ENCODE data around the gene CCNI2.

The CCNI2 gene

DNA sequence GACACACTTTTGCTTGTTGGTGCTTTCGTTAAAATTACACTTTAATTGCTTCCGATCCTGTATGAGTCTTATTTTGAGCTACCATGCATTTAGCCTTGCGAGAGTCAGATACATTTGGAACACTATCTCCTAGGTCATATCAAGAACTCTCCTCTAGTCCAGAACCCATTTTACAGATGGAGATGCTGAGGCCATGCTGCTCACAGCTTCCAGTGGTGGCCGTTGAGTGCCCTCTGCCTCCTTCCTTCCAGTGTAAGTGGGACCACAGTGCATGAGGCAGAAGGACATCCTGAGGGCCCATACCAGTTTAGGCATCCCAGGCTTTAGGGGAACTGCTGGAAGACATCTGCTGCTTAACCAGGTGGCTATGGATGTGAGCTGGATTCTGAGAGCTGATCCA lies 6.9 kb downstream of the CCNI2 start:
- DNase-seq (ENCODE audit: low spot score), result no peak
- in situ Hi-C loops (cut with MboI; ENCODE audit: low pct_unique_long_range_greater_than_20kb, low sequenced_read_pairs, unreplicated experiment), result no loop called here
- TF ChIP-seq, protein P1, sequence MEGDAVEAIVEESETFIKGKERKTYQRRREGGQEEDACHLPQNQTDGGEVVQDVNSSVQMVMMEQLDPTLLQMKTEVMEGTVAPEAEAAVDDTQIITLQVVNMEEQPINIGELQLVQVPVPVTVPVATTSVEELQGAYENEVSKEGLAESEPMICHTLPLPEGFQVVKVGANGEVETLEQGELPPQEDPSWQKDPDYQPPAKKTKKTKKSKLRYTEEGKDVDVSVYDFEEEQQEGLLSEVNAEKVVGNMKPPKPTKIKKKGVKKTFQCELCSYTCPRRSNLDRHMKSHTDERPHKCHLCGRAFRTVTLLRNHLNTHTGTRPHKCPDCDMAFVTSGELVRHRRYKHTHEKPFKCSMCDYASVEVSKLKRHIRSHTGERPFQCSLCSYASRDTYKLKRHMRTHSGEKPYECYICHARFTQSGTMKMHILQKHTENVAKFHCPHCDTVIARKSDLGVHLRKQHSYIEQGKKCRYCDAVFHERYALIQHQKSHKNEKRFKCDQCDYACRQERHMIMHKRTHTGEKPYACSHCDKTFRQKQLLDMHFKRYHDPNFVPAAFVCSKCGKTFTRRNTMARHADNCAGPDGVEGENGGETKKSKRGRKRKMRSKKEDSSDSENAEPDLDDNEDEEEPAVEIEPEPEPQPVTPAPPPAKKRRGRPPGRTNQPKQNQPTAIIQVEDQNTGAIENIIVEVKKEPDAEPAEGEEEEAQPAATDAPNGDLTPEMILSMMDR (IDR thresholded peaks at IDR 0.05; ENCODE audit: extremely low read depth, insufficient read depth, missing control alignments), result no peak

DNA sequence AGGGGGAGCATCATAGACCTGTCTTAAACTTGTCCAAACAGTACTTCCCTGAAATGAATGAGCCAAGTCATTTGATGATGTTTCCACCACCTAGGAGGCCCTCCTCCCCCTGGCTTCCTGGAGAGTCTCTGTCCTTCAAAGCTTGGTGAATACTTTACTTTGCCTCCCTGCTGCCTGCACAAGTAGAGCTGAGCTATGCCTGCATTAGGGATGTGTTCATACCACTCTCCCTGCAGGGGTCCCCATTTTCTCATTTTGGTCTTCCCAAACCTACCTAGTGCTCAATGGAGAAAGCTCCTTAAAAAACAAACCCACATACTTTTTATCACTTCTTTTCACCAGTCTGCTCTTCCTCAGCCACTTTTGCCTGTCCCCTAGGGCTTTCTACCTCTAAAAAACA lies 7.7 kb downstream of the CCNI2 start:
- DNase-seq (ENCODE audit: low spot score), result no peak
- TF ChIP-seq, protein P1 (IDR thresholded peaks at IDR 0.05; ENCODE audit: extremely low read depth, insufficient read depth, missing control alignments), result peak; percentile 21
- in situ Hi-C loops (cut with MboI; ENCODE audit: low pct_unique_long_range_greater_than_20kb, low sequenced_read_pairs, unreplicated experiment), result no loop called here

DNA sequence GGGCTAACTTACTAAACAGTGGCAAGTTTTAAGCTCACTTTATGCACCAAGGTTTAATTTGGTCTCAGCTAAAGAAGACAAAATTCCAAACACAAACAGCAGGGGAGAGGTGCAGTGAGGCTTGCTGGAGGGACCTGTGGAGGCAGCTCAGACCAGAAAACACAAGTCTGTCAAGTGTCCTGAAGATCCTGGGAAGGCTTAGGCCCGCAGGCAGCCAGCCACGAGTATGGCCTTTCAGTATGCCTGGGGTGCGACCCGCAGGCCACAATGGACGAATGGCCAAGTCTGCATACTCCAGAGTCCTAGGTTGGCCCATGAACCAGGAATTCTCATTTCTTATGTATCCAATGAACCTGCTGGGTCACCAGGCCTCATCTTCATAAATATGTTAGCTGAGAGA lies 9.3 kb downstream of the CCNI2 start:
- DNase-seq (ENCODE audit: low spot score), result no peak
- TF ChIP-seq, protein P1 (IDR thresholded peaks at IDR 0.05; ENCODE audit: extremely low read depth, insufficient read depth, missing control alignments), result no peak
- in situ Hi-C loops (cut with MboI; ENCODE audit: low pct_unique_long_range_greater_than_20kb, low sequenced_read_pairs, unreplicated experiment), result no loop called here

DNA sequence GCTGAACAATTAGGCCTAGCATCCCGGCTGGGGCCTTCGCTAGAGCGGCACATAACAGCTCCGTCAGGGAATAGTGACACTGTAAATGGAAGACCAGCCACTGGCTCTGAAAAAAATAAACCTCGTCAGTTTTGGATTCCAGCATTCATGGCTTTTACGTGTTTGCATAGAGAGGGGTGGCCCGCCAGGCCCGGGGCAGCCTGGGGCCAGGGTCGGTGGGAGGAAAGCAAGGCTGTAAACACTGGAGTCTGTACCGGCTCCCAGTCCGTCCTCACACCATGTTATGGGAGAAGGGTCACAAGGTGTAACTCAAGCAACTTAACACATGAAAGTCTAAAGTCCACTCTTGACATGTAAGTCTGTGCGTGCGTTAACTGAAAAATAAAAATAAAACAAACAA lies 11.2 kb downstream of the CCNI2 start:
- TF ChIP-seq, protein P1 (IDR thresholded peaks at IDR 0.05; ENCODE audit: extremely low read depth, insufficient read depth, missing control alignments), result no peak
- in situ Hi-C loops (cut with MboI; ENCODE audit: low pct_unique_long_range_greater_than_20kb, low sequenced_read_pairs, unreplicated experiment), result no loop called here
- no peak for DNase-seq (ENCODE audit: low spot score)

DNA sequence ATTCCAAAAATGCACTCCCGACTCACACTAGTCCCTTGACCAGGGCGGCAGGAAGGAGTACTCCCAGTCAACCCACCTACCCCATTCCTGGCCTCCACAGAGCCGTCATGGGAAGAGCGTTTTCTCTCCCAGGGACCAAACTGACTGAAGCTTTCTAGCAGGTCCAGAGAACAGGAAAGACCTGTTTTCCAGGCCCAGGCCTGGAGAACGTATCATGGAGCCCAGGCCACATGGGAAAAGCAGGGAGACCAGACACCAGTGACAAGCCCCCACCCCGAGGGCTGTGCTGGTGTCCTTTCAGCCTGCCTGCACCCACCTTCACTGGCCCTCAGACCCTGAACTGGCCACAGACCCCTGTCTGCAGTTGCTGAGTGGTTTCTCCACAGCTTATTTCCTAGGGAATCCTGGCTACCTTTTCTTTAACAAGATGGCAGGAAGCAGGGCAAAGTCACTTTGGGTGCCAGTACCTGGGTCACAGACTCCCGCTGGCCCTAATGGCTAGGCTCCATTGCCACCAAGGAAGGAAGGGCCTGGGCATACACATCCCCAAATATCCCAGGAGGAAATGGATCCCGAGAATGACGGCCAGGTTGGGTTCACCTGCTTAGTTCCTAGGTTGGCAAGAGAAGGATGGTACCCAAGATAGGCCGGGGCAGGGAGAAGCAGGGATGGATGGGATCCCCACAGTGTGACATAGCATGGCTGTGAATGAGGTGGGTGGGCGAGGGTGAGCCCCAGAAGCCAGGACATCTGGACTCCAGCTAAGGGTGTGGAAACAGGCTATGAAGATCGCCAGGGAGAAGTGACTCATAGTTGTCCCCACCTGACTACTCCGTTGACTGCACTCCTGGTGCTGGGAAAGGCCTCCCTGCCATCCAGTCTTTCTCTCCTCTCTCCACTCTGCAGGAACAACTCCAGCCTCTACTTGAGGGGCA lies 12.2 kb downstream of the CCNI2 start:
- in situ Hi-C loops (cut with MboI; ENCODE audit: low pct_unique_long_range_greater_than_20kb, low sequenced_read_pairs, unreplicated experiment), result no loop called here
- TF ChIP-seq, protein P1 (IDR thresholded peaks at IDR 0.05; ENCODE audit: extremely low read depth, insufficient read depth, missing control alignments), result no peak
- DNase-seq (ENCODE audit: low spot score), result no peak

DNA sequence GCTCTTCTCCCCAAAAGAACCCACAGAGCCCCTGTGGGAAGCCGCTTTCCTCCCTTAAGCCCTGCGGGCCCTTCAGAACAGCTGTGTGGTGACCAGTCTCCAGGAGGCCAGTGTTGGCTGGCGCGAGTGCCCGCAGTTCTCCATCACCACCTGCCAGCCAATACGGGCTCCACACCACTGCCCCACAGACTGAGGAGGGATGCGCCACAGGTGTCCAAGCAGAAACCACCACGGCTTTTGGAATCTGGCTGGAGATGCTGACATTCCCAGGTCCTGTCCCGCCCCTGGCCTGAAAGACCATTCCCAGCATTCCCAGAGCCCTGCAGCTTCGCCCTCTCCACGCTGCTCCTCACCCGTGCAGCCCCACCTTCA lies 12.8 kb downstream of the CCNI2 start:
- in situ Hi-C loops (cut with MboI; ENCODE audit: low pct_unique_long_range_greater_than_20kb, low sequenced_read_pairs, unreplicated experiment), result no loop called here
- TF ChIP-seq, protein P1 (IDR thresholded peaks at IDR 0.05; ENCODE audit: extremely low read depth, insufficient read depth, missing control alignments), result no peak
- DNase-seq (ENCODE audit: low spot score), result no peak
